Heart right ventricle (tissue), 16 donors: ENCODE measurements around the gene EHBP1. TPM values are rescaled to one million over a fixed set of nuclear protein-coding genes. Genes with fewer than 3 reads are reported as not detected.

ENCODE experiments used
- ATAC-seq, 8 donors: fragments of 200-7000 bp; cut with Tn5 transposase; one replicate each; pipeline ENCODE4 v1.9.1; 2020; ENCODE audit warnings: mild to moderate bottlenecking in 8 of 8, moderate library complexity in 8 of 8, moderate number of reproducible peaks in 1 of 8
- DNase-seq, 2 donors: peaks; one replicate each; pipeline ENCODE4 v3.0.0-alpha.2; 2020
- H3K27ac ChIP-seq, 10 donors: fragments of 200-600 bp; sonication (generic) in 2 of 10; one replicate each; pipeline versions ENCODE4 v1.5.0 to v1.8.0; 2020 to 2022; ENCODE audit warnings: mild to moderate bottlenecking in 3 of 10
- H3K27me3 ChIP-seq, 7 donors: fragments of 200-600 bp; one replicate each; pipeline ENCODE4 v1.8.0; 2021 to 2022; ENCODE audit warnings: mild to moderate bottlenecking in 2 of 7
- H3K36me3 ChIP-seq, 9 donors: fragments of 200-600 bp; sonication (generic) in 1 of 9; one replicate each; pipeline versions ENCODE4 v1.5.0 to v1.8.0; 2020 to 2022; ENCODE audit warnings: mild to moderate bottlenecking in 2 of 9
- H3K4me1 ChIP-seq, 9 donors: fragments of 200-600 bp; sonication (generic) in 1 of 9; one replicate each; pipeline versions ENCODE4 v1.5.0 to v1.8.0; 2020 to 2022; ENCODE audit warnings: mild to moderate bottlenecking in 4 of 9
- H3K4me3 ChIP-seq, 10 donors: fragments of 200-600 bp; sonication (generic) in 2 of 10; one replicate each; pipeline versions ENCODE4 v1.5.0 to v1.8.0; 2020 to 2022; ENCODE audit warnings: mild to moderate bottlenecking in 7 of 10, moderate library complexity in 2 of 10
- H3K9me3 ChIP-seq, 11 donors: fragments of 200-600 bp in 10 of 11; sonication (generic) in 2 of 11; one replicate each; pipeline versions ENCODE4 v1.5.0 to v1.8.0; 2013 to 2022; ENCODE audit warnings: mild to moderate bottlenecking in 2 of 11, control low read depth in 1 of 11, moderate library complexity in 1 of 11
- CTCF ChIP-seq, 9 donors: fragments of 200-600 bp; sonication (generic) in 2 of 9; IDR thresholded peaks; one replicate each; pipeline versions ENCODE4 v1.5.0 to v1.8.0; 2021 to 2022; ENCODE audit warnings: antibody characterized with exemption in 9 of 9, mild to moderate bottlenecking in 5 of 9, moderate library complexity in 1 of 9
- WGBS, 2 donors: extraction: QIAGEN DNeasy Blood & Tissue Kit; methylation state at CpG; one replicate each; pipeline ENCODE4 v1.1.7; 2013; ENCODE audit warnings: inconsistent platforms in 1 of 2; 5-methylcytosine and 5-hydroxymethylcytosine counted together
- intact Hi-C, 10 donors: fragments of 100-400 bp; cut with DNase I; formaldehyde crosslinking; loops; one replicate each; pipeline versions ENCODE4 v1.11.1 to v1.14.2; 2022
- polyA plus RNA-seq, 2 donors: library from polyadenylated mRNA; stranded (reverse); fragments of 200-250 nt; gene quantifications; one replicate each; pipeline ENCODE4 v1.2.3, GENCODE V29; 2013
- total RNA-seq, 10 donors: library from RNA; stranded (reverse); fragmentation: NEBNext Ultra II Directional in 3 of 10; extraction: Animal tissue kit (Norgen Biotek cat#: 25700) in 3 of 10; gene quantifications; one replicate each; pipeline versions ENCODE4 v1.2.1 to v1.2.4, GENCODE V29; 2021 to 2023
- donor health status: Arrhythmogenic right ventricular cardiomyopathy.
- donor health status: ischemic (EF 13 %, LVEDD 7.1; RV severe dilation, severe dysfunction).
- donor health status: healthy with polysubstance abuse.
- donor health status: DM: no; HTN: yes; CAD: no.
- donor health status: DM: no; HTN: no; CAD: no.
- donor health status: ischemic (EF 25% LVEDD 6.9; RV normal size, moderate dysfunction).
- donor health status: ischemic (EF 25% LVEDD 5.7; RV mildly dilated, moderate dysfunction).
- donor health status: healthy.
- donor health status: DM: yes; HTN: yes; CAD: no.
- donor health status: Ischemic cardiomyopathy.
- donor health status: ischemic (EF 35%, LVEDD 5.7; RV mildly dilated, moderate dysfunction).
- donor health status: nonischemic (EF 11% LVEDD 7.7; RV severe dilation, severe dysfunction).
- donor health status: DM: yes; HTN: yes; CAD: no.
- donor health status: PGD.
- donor health status: ischemic (EF 29% LVEDD 5.4; RV normal size, mild dysfunction).
- donor health status: nonischemic (EF 23%, LVEDD 6.1; RV moderate dilation, normal function).

The EHBP1 gene
- total and polyA plus RNA-seq, 12 donors, result 7.8 to 26.1 (median 20.1) TPM

GRCh38 chr2:62894966-62895631, 189.6 kb downstream of the EHBP1 start:
- 94 to 95% methylated on average over 2 of the region's 2 CpGs for WGBS, 2 donors
- Histone ChIP-seq H3K4me3 (no peak overlapping the region), H3K27me3 (no peaks in the 10 kb centered on the region), H3K4me1 (no peaks in the 10 kb centered on the region), H3K36me3 (no peaks in the 10 kb centered on the region), H3K27ac (no peak overlapping the region), H3K9me3 (no peaks in the 10 kb centered on the region)
- TF ChIP-seq CTCF (IDR thresholded peaks at IDR 0.05), result no peak
- DNase-seq, result no peak
- ATAC-seq, result no peak
- intact Hi-C loops, result no loop called here

DNA sequence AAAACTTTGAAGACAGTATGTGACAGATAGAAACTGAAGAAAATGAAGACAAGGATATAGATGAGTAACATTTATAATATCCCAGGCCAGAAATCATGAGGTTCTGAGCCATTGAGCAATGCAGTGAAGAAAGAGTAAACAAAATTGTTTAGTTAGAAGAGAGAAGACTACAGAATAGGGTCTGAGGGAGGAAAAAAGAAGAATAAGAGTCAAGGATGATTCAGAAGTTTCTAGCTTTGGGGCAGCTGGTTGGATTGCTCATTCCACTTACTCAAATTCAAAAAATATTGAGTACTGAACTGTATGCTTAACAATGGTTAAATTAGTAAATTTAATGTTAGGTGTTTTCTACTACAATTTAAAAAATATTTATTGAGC, 190.1 kb downstream of the EHBP1 start:
- intact Hi-C loops, result no loop called here
- Histone ChIP-seq H3K27ac (no peak overlapping the region), H3K36me3 (no peaks in the 10 kb centered on the region), H3K9me3 (no peaks in the 10 kb centered on the region), H3K4me3 (no peak overlapping the region), H3K27me3 (no peaks in the 10 kb centered on the region), H3K4me1 (no peaks in the 10 kb centered on the region)
- DNase-seq (no peak), ATAC-seq (no peak)
- TF ChIP-seq CTCF (IDR thresholded peaks at IDR 0.05), result no peak

GRCh38 chr2:62897187-62897827, 191.8 kb downstream of the EHBP1 start:
- no peaks in the 10 kb centered on the region for H3K27me3 ChIP-seq
- H3K27ac ChIP-seq, result no peak overlapping the region
- DNase-seq (no peak), ATAC-seq (no peak)
- H3K4me1 ChIP-seq, result no peaks in the 10 kb centered on the region
- no peak overlapping the region for H3K4me3 ChIP-seq
- intact Hi-C loops, result no loop called here
- TF ChIP-seq CTCF (IDR thresholded peaks at IDR 0.05), result no peak
- H3K36me3 ChIP-seq, result no peaks in the 10 kb centered on the region
- H3K9me3 ChIP-seq, result no peaks in the 10 kb centered on the region

DNA sequence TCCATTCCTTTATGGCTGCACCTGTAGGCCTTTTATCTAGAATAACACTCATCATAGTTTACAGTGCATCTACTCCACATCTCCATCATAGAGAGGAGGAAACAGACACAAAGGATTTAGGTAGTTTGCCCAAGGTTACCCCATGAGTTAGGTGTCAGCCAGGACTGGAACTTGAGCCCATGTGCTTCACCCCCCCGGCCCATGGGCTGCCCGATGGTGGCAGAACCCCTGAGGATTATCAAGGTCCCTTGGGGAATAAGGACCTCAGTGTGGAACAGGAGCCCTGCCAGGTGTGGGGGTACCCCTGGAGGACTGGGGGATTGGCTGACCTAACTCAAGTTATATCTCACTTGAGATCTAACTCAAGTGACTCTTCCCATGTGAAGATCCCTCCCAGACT, 198.8 kb downstream of the EHBP1 start:
- 93% methylated on average over 2 of the region's 2 CpGs for WGBS, 2 donors
- TF ChIP-seq CTCF (IDR thresholded peaks at IDR 0.05), result no peak
- H3K27me3 ChIP-seq, result no peaks in the 10 kb centered on the region
- peaks cover 0 to 4% (median 0%) of the 10 kb centered on the region in 9 donors for H3K4me1 ChIP-seq
- DNase-seq (no peak), ATAC-seq (no peak)
- intact Hi-C loops, result no loop called here
- no peaks in the 10 kb centered on the region for H3K9me3 ChIP-seq
- H3K36me3 ChIP-seq, result no peaks in the 10 kb centered on the region
- H3K4me3 ChIP-seq, result no peak overlapping the region
- H3K27ac ChIP-seq, result no peak overlapping the region
